Measurements from ENCODE around the gene CFAP97D1. TPM values are rescaled to one million over a fixed set of nuclear protein-coding genes. Genes with fewer than 3 reads are reported as not detected.

Gene CFAP97D1
- total and polyA plus RNA-seq, 10 of the 15 experiments (the other 5 are each of a cell fraction or from before 2014, with no cell fraction given): 0.13 TPM; not detected in 9

- no peak for ATAC-seq
Observed at GRCh38 chr17:43826206-43826605, 46.0 kb downstream of the CFAP97D1 start.

More at GRCh38 chr17:43826206-43826605, 46.0 kb downstream of the CFAP97D1 start:
- TF ChIP-seq, protein P1, sequence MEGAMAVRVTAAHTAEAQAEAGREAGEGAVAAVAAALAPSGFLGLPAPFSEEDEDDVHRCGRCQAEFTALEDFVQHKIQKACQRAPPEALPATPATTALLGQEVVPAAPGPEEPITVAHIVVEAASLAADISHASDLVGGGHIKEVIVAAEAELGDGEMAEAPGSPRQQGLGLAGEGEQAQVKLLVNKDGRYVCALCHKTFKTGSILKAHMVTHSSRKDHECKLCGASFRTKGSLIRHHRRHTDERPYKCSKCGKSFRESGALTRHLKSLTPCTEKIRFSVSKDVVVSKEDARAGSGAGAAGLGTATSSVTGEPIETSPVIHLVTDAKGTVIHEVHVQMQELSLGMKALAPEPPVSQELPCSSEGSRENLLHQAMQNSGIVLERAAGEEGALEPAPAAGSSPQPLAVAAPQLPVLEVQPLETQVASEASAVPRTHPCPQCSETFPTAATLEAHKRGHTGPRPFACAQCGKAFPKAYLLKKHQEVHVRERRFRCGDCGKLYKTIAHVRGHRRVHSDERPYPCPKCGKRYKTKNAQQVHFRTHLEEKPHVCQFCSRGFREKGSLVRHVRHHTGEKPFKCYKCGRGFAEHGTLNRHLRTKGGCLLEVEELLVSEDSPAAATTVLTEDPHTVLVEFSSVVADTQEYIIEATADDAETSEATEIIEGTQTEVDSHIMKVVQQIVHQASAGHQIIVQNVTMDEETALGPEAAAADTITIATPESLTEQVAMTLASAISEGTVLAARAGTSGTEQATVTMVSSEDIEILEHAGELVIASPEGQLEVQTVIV (IDR thresholded peaks at IDR 0.05; ENCODE audit: borderline replicate concordance, partially characterized antibody): no peak
- TF ChIP-seq NRF1 (conservative IDR thresholded peaks at IDR 0.05; ENCODE audit: low read depth, low read length) (no peak), ZNF687 (IDR thresholded peaks at IDR 0.05) (no peak), MTA3 (IDR thresholded peaks at IDR 0.05; ENCODE audit: borderline replicate concordance, low read length) (no peak), YY1 (IDR thresholded peaks at IDR 0.05; ENCODE audit: low read depth, low read length) (no peak), USF1 (IDR thresholded peaks at IDR 0.05; ENCODE audit: borderline replicate concordance, extremely low read length, insufficient read depth, low read depth, low read length) (no peak), RBBP5 (conservative IDR thresholded peaks at IDR 0.05) (no peak), SPI1 (IDR thresholded peaks at IDR 0.05; ENCODE audit: borderline replicate concordance, insufficient read depth, low read depth, low read length) (no peak)
- TF ChIP-seq, protein P2, sequence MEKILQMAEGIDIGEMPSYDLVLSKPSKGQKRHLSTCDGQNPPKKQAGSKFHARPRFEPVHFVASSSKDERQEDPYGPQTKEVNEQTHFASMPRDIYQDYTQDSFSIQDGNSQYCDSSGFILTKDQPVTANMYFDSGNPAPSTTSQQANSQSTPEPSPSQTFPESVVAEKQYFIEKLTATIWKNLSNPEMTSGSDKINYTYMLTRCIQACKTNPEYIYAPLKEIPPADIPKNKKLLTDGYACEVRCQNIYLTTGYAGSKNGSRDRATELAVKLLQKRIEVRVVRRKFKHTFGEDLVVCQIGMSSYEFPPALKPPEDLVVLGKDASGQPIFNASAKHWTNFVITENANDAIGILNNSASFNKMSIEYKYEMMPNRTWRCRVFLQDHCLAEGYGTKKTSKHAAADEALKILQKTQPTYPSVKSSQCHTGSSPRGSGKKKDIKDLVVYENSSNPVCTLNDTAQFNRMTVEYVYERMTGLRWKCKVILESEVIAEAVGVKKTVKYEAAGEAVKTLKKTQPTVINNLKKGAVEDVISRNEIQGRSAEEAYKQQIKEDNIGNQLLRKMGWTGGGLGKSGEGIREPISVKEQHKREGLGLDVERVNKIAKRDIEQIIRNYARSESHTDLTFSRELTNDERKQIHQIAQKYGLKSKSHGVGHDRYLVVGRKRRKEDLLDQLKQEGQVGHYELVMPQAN (conservative IDR thresholded peaks at IDR 0.05): no peak
- TF ChIP-seq, protein P3, sequence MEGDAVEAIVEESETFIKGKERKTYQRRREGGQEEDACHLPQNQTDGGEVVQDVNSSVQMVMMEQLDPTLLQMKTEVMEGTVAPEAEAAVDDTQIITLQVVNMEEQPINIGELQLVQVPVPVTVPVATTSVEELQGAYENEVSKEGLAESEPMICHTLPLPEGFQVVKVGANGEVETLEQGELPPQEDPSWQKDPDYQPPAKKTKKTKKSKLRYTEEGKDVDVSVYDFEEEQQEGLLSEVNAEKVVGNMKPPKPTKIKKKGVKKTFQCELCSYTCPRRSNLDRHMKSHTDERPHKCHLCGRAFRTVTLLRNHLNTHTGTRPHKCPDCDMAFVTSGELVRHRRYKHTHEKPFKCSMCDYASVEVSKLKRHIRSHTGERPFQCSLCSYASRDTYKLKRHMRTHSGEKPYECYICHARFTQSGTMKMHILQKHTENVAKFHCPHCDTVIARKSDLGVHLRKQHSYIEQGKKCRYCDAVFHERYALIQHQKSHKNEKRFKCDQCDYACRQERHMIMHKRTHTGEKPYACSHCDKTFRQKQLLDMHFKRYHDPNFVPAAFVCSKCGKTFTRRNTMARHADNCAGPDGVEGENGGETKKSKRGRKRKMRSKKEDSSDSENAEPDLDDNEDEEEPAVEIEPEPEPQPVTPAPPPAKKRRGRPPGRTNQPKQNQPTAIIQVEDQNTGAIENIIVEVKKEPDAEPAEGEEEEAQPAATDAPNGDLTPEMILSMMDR (IDR thresholded peaks at IDR 0.05 in 2 of 3, conservative IDR thresholded peaks at IDR 0.05 in 1 of 3; ENCODE audit: control insufficient read depth in 2 of 3, extremely low read depth in 1 of 3, insufficient read depth in 1 of 3, low read depth in 3 of 3, low read length in 3 of 3): no peak
- DNase-seq (ENCODE audit: low read depth, low spot score) (no peak), FAIRE-seq (no peak)
- no peaks in the 10 kb centered on the region for H3K79me2 ChIP-seq (ENCODE audit: control insufficient read depth, insufficient read depth, low read length)
- no peak overlapping the region for H3K4me3 ChIP-seq
- POLR2A ChIA-PET: no interaction called here
- no TSS peak for BruUV-seq (replicated peaks)
- H2AFZ ChIP-seq (ENCODE audit: control insufficient read depth, low read depth, low read length): no peak overlapping the region
- H3K9me3 ChIP-seq (replicated peaks; ENCODE audit: control insufficient read depth, insufficient read depth, low read length): no peaks in the 10 kb centered on the region
- H3K36me3 ChIP-seq (ENCODE audit: control insufficient read depth in 2 of 2, insufficient read depth in 2 of 2, low read length in 1 of 2): no peaks in the 10 kb centered on the region
- SMC1A ChIA-PET (ENCODE audit: uncharacterized antibody, unreplicated experiment): interaction anchor here (0.7 kb wide), 1 partner anchor 14 kb away, joined by 3 read pairs; no protein-coding TSS in a partner anchor
- no peak overlapping the region for H3K27ac ChIP-seq (ENCODE audit: control insufficient read depth, insufficient read depth)
- H3K9ac ChIP-seq (ENCODE audit: control insufficient read depth, insufficient read depth, low read length): no peak overlapping the region
- no peak overlapping the region for H3K4me2 ChIP-seq (ENCODE audit: control insufficient read depth, insufficient read depth)
- CTCF ChIA-PET: interaction anchor here (1.9 kb wide), 1 partner anchor 20 kb away, joined by 4 read pairs; no protein-coding TSS in a partner anchor
- H3K27me3 ChIP-seq (replicated peaks in 1 of 2; ENCODE audit: control insufficient read depth in 2 of 2, insufficient read depth in 2 of 2, low read length in 1 of 2): peaks cover 0 to 2% of the 10 kb centered on the region in 2 experiments; a peak in 2 of 4 replicates
- RAD21 ChIA-PET (ENCODE audit: unreplicated experiment): no interaction called here
- H4K20me1 ChIP-seq (ENCODE audit: control insufficient read depth, insufficient read depth): no peaks in the 10 kb centered on the region
- intact Hi-C loops (cut with micrococcal nuclease; ENCODE audit: unreplicated experiment) (no loop called here), in situ Hi-C loops (cut with MboI) (no loop called here)
- H3K4me1 ChIP-seq (ENCODE audit: control insufficient read depth, insufficient read depth, low read length): no peaks in the 10 kb centered on the region
- WGBS (ENCODE audit: insufficient coverage, insufficient replicate concordance, low lambda C conversion rate, missing lambda C conversion rate): 30% methylated on average over 7 of the region's 7 CpGs

Measured in GM12878 (cell line).